HEK293 (cell line): ENCODE data around the gene ZSCAN2.

Source experiments
- CTCF ChIA-PET: fragments of 350-600 bp; formaldehyde crosslinking; extraction: SDS; loops from one replicate; lab custom pipeline; 2021; ENCODE audit warnings: antibody characterized with exemption; lab: Yijun Ruan, JAX
- POLR2A ChIA-PET: fragments of 300-600 bp; formaldehyde crosslinking; extraction: SDS; loops from one replicate; lab custom pipeline; 2020; ENCODE audit warnings: antibody characterized with exemption, inconsistent platforms; lab: Yijun Ruan, JAX
- H3K27ac ChIP-seq: fragments of 200-500 bp; sonication (Bioruptor generic); 2 replicates; pipeline ENCODE4 v1.5.1; 2014; ENCODE audit warnings: low read depth, low read length, control low read depth, inconsistent platforms; ENCODE audit errors: extremely low read depth
- H3K36me3 ChIP-seq, 2 experiments: fragments of 200-500 bp in 1 of 2; sonication (Bioruptor generic) in 1 of 2; 1 replicate in 1 of 2; 2 replicates in 1 of 2; pipeline ENCODE4 v1.5.1; 2014 to 2017; ENCODE audit warnings: inconsistent platforms in 2 of 2, low read length in 2 of 2; ENCODE audit not compliant: control insufficient read depth in 2 of 2, insufficient read depth in 1 of 2
- H3K4me1 ChIP-seq: fragments of 200-500 bp; sonication (Bioruptor generic); 2 replicates; pipeline ENCODE4 v1.5.1; 2014; ENCODE audit warnings: mild to moderate bottlenecking, low read length, inconsistent platforms; ENCODE audit not compliant: control insufficient read depth, insufficient read depth
- H3K4me3 ChIP-seq: 2 replicates; pipeline ENCODE4 v1.5.1; 2011; ENCODE audit warnings: low read depth, mild to moderate bottlenecking, control low read depth, low read length, moderate library complexity
- H3K9me3 ChIP-seq: fragments of 200-500 bp; sonication (Bioruptor generic); 2 replicates; pipeline ENCODE4 v1.5.1; 2014; ENCODE audit warnings: low read depth, low read length, inconsistent platforms; ENCODE audit not compliant: control insufficient read depth, insufficient read depth
- FEZF1 ChIP-seq: fragments of 450-650 bp; formaldehyde crosslinking; IDR thresholded peaks from 2 replicates; pipeline ENCODE4 v1.5.1; 2016; ENCODE audit warnings: missing biosample characterization, missing genetic modification characterization
- GLIS1 ChIP-seq: fragments of 450-650 bp; formaldehyde crosslinking; IDR thresholded peaks from 2 replicates; pipeline ENCODE4 v1.5.1; 2016; ENCODE audit warnings: missing biosample characterization, missing genetic modification characterization
- SCRT1 ChIP-seq: fragments of 450-650 bp; formaldehyde crosslinking; IDR thresholded peaks from 2 replicates; pipeline ENCODE4 v1.5.1; 2016; ENCODE audit warnings: missing biosample characterization, missing genetic modification characterization, borderline replicate concordance
- YY1 ChIP-seq: fragments of 450-650 bp; formaldehyde crosslinking; IDR thresholded peaks from 2 replicates; pipeline ENCODE4 v1.5.1; 2018; ENCODE audit warnings: missing biosample characterization, missing genetic modification characterization
- ZBTB20 ChIP-seq: fragments of 450-650 bp; formaldehyde crosslinking; IDR thresholded peaks from 2 replicates; pipeline ENCODE4 v1.5.1; 2016; ENCODE audit warnings: missing biosample characterization, missing genetic modification characterization
- ZNF132 ChIP-seq: fragments of 450-650 bp; formaldehyde crosslinking; IDR thresholded peaks from 2 replicates; pipeline ENCODE4 v1.5.1; 2017; ENCODE audit warnings: missing biosample characterization, missing genetic modification characterization, borderline replicate concordance
- ZNF138 ChIP-seq: fragments of 450-650 bp; formaldehyde crosslinking; IDR thresholded peaks from 2 replicates; pipeline ENCODE4 v1.5.1; 2016; ENCODE audit warnings: missing biosample characterization, missing genetic modification characterization, borderline replicate concordance
- ZNF146 ChIP-seq: fragments of 450-650 bp; formaldehyde crosslinking; IDR thresholded peaks from 2 replicates; pipeline ENCODE4 v1.5.1; 2016; ENCODE audit warnings: missing biosample characterization, missing genetic modification characterization
- ZNF175 ChIP-seq: fragments of 450-650 bp; formaldehyde crosslinking; IDR thresholded peaks from 2 replicates; pipeline ENCODE4 v1.5.1; 2016; ENCODE audit warnings: missing biosample characterization, missing genetic modification characterization
- ZNF18 ChIP-seq: fragments of 450-650 bp; formaldehyde crosslinking; IDR thresholded peaks from 2 replicates; pipeline ENCODE4 v1.5.1; 2016; ENCODE audit warnings: missing biosample characterization, missing genetic modification characterization
- ZNF223 ChIP-seq: fragments of 450-650 bp; formaldehyde crosslinking; IDR thresholded peaks from 2 replicates; pipeline ENCODE4 v1.5.1; 2016; ENCODE audit warnings: missing biosample characterization, missing genetic modification characterization
- ZNF335 ChIP-seq: fragments of 450-650 bp; formaldehyde crosslinking; conservative IDR thresholded peaks from 2 replicates; pipeline ENCODE4 v1.5.1; 2016; ENCODE audit warnings: missing biosample characterization, missing genetic modification characterization
- ZNF501 ChIP-seq: fragments of 450-650 bp; formaldehyde crosslinking; IDR thresholded peaks from 2 replicates; pipeline ENCODE4 v1.5.1; 2016; ENCODE audit warnings: missing biosample characterization, missing genetic modification characterization
- ZNF544 ChIP-seq: fragments of 450-650 bp; formaldehyde crosslinking; IDR thresholded peaks from 2 replicates; pipeline ENCODE4 v1.5.0; 2017; ENCODE audit warnings: missing biosample characterization, missing genetic modification characterization
- ZNF677 ChIP-seq: fragments of 450-650 bp; IDR thresholded peaks from 2 replicates; pipeline ENCODE4 v1.5.0; 2018; ENCODE audit warnings: missing biosample characterization, mild to moderate bottlenecking, missing genetic modification characterization, moderate library complexity
- TF ChIP-seq, protein P1 (sequence below): fragments of 450-650 bp; formaldehyde crosslinking; IDR thresholded peaks from 2 replicates; pipeline ENCODE4 v1.5.1; 2016; ENCODE audit warnings: missing biosample characterization, missing genetic modification characterization
- TF ChIP-seq, protein P2 (sequence below): fragments of 450-650 bp; formaldehyde crosslinking; IDR thresholded peaks from 2 replicates; pipeline ENCODE4 v1.5.1; 2017; ENCODE audit warnings: missing biosample characterization, mild to moderate bottlenecking, missing genetic modification characterization, moderate library complexity
- TF ChIP-seq, protein P3 (sequence below): fragments of 450-650 bp; formaldehyde crosslinking; IDR thresholded peaks from 2 replicates; pipeline ENCODE4 v1.5.1; 2016; ENCODE audit warnings: missing biosample characterization, missing genetic modification characterization
- TF ChIP-seq, protein P4 (sequence below): fragments of 450-650 bp; formaldehyde crosslinking; IDR thresholded peaks from 2 replicates; pipeline ENCODE4 v1.5.1; 2016; ENCODE audit warnings: missing biosample characterization, missing genetic modification characterization

The ZSCAN2 gene

GRCh38 chr15:84658788-84659411 lies 58.1 kb downstream of the ZSCAN2 start:
- Histone ChIP-seq H3K9me3 (no peaks in the 10 kb centered on the region), H3K4me3 (no peak overlapping the region), H3K27ac (peak overlapping the region; percentile 40; the same call in 1 of the 2 replicates), H3K4me1 (peaks cover 14% of the 10 kb centered on the region), H3K36me3 (peaks cover 0 to 5% of the 10 kb centered on the region in 2 experiments; a peak in 1 of 3 replicates)
- ChIA-PET CTCF (interaction anchor here (0.6 to 2.0 kb wide), 28 partner anchors 10 to 272 kb away, joined by 3 to 9 read pairs (median 4); no protein-coding TSS in a partner anchor), POLR2A (interaction anchor here (0.5 to 2.6 kb wide), 8 partner anchors 27 to 121 kb away, joined by 3 to 12 read pairs (median 5); partner anchors contain the start of gene SEC11A)
- TF ChIP-seq ZBTB20 (tag by site-specific recombination) (no peak), YY1 (tag by site-specific recombination) (no peak), ZNF677 (tag by site-specific recombination) (no peak), ZNF175 (tag by site-specific recombination) (no peak), SCRT1 (no peak), GLIS1 (tag by site-specific recombination) (no peak), ZNF223 (tag by site-specific recombination) (no peak), ZNF146 (tag by site-specific recombination) (no peak), ZNF18 (no peak), ZNF138 (no peak), ZNF501 (tag by site-specific recombination) (no peak), ZNF132 (no peak), ZNF544 (no peak)
- TF ChIP-seq, protein P1, sequence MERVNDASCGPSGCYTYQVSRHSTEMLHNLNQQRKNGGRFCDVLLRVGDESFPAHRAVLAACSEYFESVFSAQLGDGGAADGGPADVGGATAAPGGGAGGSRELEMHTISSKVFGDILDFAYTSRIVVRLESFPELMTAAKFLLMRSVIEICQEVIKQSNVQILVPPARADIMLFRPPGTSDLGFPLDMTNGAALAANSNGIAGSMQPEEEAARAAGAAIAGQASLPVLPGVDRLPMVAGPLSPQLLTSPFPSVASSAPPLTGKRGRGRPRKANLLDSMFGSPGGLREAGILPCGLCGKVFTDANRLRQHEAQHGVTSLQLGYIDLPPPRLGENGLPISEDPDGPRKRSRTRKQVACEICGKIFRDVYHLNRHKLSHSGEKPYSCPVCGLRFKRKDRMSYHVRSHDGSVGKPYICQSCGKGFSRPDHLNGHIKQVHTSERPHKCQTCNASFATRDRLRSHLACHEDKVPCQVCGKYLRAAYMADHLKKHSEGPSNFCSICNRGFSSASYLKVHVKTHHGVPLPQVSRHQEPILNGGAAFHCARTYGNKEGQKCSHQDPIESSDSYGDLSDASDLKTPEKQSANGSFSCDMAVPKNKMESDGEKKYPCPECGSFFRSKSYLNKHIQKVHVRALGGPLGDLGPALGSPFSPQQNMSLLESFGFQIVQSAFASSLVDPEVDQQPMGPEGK (tag by site-specific recombination), result no peak
- TF ChIP-seq, protein P2, sequence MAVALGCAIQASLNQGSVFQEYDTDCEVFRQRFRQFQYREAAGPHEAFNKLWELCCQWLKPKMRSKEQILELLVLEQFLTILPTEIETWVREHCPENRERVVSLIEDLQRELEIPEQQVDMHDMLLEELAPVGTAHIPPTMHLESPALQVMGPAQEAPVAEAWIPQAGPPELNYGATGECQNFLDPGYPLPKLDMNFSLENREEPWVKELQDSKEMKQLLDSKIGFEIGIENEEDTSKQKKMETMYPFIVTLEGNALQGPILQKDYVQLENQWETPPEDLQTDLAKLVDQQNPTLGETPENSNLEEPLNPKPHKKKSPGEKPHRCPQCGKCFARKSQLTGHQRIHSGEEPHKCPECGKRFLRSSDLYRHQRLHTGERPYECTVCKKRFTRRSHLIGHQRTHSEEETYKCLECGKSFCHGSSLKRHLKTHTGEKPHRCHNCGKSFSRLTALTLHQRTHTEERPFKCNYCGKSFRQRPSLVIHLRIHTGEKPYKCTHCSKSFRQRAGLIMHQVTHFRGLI (tag by site-specific recombination), result no peak

GRCh38 chr15:84659904-84660781 lies 59.3 kb downstream of the ZSCAN2 start:
- CTCF ChIA-PET, result interaction anchor here (0.5 to 2.0 kb wide), 8 partner anchors 11 to 384 kb away, joined by 3 to 9 read pairs (median 4); no protein-coding TSS in a partner anchor
- TF ChIP-seq, protein P3, sequence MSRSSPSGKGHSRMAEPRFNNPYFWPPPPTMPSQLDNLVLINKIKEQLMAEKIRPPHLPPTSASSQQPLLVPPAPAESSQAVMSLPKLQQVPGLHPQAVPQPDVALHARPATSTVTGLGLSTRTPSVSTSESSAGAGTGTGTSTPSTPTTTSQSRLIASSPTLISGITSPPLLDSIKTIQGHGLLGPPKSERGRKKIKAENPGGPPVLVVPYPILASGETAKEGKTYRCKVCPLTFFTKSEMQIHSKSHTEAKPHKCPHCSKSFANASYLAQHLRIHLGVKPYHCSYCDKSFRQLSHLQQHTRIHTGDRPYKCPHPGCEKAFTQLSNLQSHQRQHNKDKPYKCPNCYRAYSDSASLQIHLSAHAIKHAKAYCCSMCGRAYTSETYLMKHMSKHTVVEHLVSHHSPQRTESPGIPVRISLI, result no peak
- TF ChIP-seq SCRT1 (peak; percentile 32; the same call in 1 of the 2 replicates), ZNF501 (tag by site-specific recombination) (no peak), ZNF335 (tag by site-specific recombination) (peak; percentile 69), FEZF1 (tag by site-specific recombination) (no peak)
- TF ChIP-seq, protein P1 (tag by site-specific recombination), result 0 out of 2 replicates have a peak, but pooled peaks have one; percentile 44
- TF ChIP-seq, protein P4, sequence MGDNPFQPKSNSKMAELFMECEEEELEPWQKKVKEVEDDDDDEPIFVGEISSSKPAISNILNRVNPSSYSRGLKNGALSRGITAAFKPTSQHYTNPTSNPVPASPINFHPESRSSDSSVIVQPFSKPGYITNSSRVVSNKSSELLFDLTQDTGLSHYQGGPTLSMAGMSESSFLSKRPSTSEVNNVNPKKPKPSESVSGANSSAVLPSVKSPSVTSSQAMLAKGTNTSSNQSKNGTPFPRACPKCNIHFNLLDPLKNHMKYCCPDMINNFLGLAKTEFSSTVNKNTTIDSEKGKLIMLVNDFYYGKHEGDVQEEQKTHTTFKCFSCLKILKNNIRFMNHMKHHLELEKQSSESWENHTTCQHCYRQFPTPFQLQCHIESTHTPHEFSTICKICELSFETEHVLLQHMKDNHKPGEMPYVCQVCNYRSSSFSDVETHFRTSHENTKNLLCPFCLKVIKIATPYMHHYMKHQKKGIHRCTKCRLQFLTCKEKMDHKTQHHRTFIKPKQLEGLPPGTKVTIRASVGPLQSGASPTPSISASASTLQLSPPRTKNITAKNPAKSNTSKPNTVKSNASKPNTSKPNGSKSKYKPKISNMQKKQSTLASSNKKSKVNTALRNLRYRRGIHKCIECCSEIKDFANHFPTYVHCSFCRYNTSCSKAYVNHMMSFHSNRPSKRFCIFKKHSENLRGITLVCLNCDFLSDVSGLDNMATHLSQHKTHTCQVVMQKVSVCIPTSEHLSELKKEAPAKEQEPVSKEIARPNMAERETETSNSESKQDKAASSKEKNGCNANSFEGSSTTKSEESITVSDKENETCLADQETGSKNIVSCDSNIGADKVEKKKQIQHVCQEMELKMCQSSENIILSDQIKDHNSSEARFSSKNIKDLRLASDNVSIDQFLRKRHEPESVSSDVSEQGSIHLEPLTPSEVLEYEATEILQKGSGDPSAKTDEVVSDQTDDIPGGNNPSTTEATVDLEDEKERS, result no peak

More at GRCh38 chr15:84659904-84660781, 59.3 kb downstream of the ZSCAN2 start:
- Histone ChIP-seq H3K4me3 (no peak overlapping the region), H3K36me3 (peaks cover 6 to 7% of the 10 kb centered on the region in 2 experiments; a peak in 2 of 3 replicates), H3K9me3 (no peaks in the 10 kb centered on the region), H3K27ac (peak overlapping the region; percentile 7; the same call in 1 of the 2 replicates), H3K4me1 (peaks cover 14% of the 10 kb centered on the region)
- POLR2A ChIA-PET, result interaction anchor here (0.6 to 2.6 kb wide), 5 partner anchors 47 to 145 kb away, joined by 3 to 12 read pairs (median 5); partner anchors contain the start of gene SEC11A
